HG03175 (cell line): ENCODE measurements around the gene SLK.
A peak's percentile ranks its signal among the peaks of the same experiment; 100 is the strongest.

ENCODE experiments used
- ATAC-seq: cut with Tn5 transposase; IDR thresholded peaks from one replicate; pipeline ENCODE4 v1.9.1; 2021; ENCODE audit warnings: mild to moderate bottlenecking, moderate library complexity; ENCODE audit not compliant: unreplicated experiment

Gene SLK

GRCh38 chr10:103985726-103986125, 18.8 kb downstream of the SLK start:
- ATAC-seq = no peak

DNA sequence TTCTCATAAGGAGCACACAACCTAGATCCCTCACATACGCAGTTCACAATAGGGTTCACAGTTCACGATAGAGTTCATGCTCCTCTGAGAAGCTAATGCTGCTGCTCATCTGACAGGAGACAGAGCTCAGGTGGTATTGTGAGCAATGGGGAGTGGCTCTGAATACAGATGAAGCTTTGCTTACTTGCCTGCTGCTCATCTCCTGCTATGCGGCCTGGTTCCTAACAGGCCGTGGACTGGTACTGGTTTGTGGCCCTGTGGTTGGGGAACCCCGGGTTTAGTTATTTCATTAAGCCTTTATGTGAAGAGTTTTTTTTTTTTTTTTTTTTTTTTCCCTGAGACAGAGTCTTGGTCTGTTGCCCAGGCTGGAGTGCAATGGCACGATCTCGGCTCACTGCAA, 19.4 kb downstream of the SLK start:
- ATAC-seq = no peak

GRCh38 chr10:103990121-103990520, 23.2 kb downstream of the SLK start:
- no peak for ATAC-seq

DNA sequence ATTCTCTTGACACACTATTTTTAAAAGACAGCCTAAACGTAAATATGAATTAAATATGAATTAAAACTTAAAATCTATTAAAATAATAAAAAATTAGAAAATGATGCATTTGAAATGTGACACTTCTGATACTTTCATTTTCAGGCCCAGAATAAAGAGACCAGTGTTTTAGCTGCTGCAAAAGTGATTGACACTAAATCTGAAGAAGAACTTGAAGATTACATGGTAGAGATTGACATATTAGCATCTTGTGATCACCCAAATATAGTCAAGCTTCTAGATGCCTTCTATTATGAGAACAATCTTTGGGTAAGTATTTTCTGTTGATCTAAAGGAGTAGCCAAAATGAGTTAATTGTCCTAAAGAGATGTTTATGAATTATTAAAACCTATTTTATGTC, 23.6 kb downstream of the SLK start:
- ATAC-seq = no peak

GRCh38 chr10:103991393-103992128, 24.6 kb downstream of the SLK start:
- no peak for ATAC-seq

DNA sequence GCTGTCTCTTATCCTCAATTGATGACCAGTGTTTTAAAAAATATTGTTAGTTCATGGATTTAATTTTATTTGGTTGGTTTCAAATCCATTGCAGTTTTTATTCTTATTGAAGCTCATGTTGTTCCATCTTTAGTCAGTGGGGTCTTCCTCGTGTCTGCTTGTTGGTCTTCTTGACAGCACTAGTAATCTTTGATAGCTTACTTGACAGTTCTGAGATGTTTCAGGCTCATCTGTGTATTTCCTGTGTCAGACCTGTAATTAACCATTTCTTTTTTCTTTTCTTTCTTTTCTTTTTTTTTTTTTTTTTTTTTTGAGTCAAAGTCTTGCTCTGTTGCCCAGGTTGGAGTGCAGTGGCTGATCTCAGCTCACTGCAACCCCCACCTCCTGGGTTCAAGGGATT, 28.2 kb downstream of the SLK start:
- ATAC-seq = no peak

DNA sequence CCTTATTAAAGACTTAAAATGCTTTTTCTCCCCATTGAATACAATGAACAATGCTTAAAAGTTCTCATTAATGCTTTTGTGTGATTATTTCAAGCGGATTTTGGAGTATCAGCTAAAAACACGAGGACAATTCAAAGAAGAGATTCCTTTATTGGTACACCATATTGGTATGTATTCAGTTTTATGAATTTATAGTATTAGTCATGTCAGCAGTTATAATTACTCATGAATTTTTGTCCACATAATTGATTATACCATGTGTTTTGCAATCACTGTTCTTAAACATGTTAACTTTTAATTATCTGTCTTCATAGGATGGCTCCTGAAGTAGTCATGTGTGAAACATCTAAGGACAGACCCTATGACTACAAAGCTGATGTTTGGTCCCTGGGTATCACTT, 31.9 kb downstream of the SLK start:
- no peak for ATAC-seq

DNA sequence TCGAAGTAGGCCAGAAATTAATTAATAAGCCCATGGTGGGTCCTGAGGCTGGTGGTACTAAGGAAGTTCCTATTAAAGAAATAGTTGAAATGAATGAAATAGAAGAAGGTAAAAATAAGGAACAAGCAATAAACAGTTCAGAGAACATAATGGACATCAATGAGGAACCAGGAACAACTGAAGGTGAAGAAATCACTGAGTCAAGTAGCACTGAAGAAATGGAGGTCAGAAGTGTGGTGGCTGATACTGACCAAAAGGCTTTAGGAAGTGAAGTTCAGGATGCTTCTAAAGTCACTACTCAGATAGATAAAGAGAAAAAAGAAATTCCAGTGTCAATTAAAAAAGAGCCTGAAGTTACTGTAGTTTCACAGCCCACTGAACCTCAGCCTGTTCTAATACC, 36.0 kb downstream of the SLK start:
- ATAC-seq = no peak

- no peak for ATAC-seq
These were observed 38.4 kb downstream of the SLK start for GRCh38 chr10:104005172-104005863.

DNA sequence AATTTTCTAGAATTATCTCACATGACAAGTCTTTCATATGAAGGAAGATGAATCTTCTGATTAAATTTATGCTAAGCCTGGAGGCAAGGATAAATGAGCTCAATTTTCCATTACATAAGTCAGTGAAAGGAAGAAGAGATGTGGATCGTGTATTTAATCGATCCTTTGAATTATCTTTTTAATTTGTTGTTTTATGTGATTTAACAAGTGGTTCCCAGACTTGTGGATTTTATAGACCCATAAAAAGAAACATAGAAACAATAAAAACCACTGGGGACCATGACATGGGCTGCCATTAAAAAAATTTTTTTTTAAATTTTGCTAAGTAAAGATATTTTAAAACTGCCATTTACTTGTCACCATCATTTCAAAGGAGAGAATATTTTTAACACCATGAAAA, 45.0 kb downstream of the SLK start:
- ATAC-seq = no peak

DNA sequence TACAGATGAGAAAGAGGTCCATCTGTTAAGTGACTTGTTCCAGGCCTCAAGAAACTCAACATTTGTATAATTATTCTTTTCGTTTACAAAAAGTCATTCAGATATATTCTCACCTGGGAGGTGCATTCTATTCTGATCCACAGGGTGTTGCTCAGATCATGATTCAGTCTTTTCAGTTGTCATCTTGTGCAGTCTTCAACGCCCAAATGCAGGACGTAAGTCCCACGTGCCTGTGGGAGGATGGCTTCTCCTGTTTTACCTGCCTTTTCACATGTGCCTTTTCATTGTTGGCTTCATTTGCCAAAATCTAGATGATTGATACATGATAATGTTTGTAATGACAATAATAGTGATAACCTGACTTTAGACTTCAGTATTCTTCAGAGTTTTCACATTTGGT, 46.5 kb downstream of the SLK start:
- ATAC-seq = no peak

DNA sequence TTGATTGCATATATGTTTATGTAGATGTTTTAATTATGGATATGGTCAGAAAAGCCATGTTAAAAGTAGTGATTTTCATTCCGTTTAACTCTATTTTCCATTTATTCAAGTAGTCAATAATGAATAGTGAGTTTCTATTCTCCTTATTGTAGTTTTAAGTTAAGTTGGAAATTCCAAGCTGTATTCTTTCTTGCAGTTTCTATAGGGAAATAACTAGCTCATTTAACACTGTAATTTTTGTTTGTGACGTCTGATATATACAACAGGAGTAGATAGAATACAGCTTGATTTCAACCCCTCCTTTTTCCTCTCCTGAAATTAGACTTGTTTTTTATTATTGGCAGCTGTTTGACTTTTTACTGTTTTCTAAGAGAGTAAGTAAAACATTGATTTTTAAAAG, 47.2 kb downstream of the SLK start:
- no peak for ATAC-seq

- no peak for ATAC-seq
These were observed 49.7 kb downstream of the SLK start for GRCh38 chr10:104016661-104017060.

- ATAC-seq = no peak
These were observed 51.5 kb downstream of the SLK start for GRCh38 chr10:104018471-104018870.

DNA sequence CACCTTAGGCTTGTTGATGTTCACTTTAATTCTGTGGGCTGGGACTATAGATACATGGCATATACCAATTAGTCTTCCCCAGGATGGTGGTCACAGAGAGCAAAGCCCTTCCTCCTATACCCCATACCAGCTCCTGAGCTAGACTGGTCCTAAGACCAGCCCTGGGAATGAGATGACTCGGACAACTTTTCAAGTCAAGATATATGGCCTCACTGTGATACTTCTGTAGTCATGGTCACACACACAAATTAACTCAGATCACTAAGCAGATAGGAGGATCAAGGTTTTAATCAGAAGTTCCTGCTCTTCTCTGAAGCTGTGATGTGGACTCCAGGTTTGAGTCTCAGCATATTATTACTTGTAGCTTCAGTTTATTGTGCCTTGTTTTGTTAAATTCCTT, 53.1 kb downstream of the SLK start:
- no peak for ATAC-seq

DNA sequence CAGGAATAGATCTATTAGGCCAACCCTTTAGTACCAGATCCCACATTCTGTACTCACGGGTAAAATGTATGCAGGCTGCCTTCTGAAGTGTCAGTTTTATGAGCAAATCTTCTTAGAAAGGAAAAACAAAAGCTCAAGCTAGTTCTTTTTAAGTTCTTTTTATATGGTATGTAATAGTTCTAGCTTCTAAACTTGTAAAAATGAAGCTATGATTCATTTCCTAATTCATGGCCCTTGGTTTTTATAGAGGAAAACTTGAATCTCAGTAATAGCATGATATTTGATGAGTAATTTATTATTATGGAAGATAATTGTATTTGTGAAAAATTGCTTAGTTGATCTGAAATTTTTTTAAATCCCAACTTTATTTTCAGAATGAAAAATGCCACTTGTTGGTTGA, 54.3 kb downstream of the SLK start:
- ATAC-seq = no peak

DNA sequence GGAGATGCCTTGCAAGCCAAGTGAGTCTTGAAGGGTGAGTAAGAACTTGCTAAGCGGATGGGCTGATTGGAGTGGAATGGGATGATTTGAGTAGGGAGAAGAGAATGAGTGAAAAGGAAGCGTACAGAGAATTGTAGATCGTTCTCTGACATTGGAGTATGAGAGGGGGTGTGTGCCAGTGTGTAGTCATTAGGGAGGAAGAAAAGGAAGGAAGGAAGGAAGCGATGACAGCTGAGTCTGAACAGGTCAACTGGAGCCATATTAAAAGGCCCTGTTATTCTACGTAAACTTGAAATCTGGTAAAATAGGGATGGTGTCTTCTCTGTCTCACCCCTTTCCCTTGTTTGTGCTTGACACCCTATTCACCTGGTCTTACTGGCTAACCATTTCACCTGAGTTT, 55.1 kb downstream of the SLK start:
- no peak for ATAC-seq

GRCh38 chr10:104025524-104025923, 58.6 kb downstream of the SLK start:
- no peak for ATAC-seq

- ATAC-seq = peak; percentile 84
These were observed 59.8 kb downstream of the SLK start for GRCh38 chr10:104026762-104027161.

- no peak for ATAC-seq
These were observed 61.2 kb downstream of the SLK start for GRCh38 chr10:104028146-104028545.

- no peak for ATAC-seq
These were observed 62.0 kb downstream of the SLK start for GRCh38 chr10:104028823-104029520.

DNA sequence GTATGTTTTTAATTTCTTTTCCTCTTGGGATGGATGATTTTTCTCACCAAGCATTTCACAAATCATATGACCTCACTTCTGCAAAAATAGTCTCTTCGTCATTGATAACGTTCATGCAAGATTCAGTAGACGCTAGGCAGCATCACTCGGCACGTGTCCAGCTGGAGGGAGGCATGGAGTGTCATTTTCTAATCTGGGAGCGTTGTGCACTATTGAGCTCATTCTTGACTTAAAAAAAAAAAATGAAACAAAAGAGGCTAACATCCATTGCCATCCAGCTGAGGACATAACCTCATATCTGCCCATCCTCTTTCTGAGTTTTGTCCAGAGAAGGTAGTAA, 62.6 kb downstream of the SLK start:
- no peak for ATAC-seq
